ENCODE results near the gene GNG7. TPM values are rescaled to one million over a fixed set of nuclear protein-coding genes. Genes with fewer than 3 reads are reported as not detected.

Gene GNG7
- total and polyA plus RNA-seq, 10 of the 15 experiments (the other 5 are each of a cell fraction or from before 2014, with no cell fraction given): 1.9 to 13.6 (median 6.5) TPM

- TF ChIP-seq ZBTB40 (IDR thresholded peaks at IDR 0.05; ENCODE audit: borderline replicate concordance): peak; percentile 81
- TF ChIP-seq CREM (IDR thresholded peaks at IDR 0.05; ENCODE audit: low read depth): peak; percentile 81
These were observed 80.0 kb downstream of the GNG7 start (continued) for GRCh38 chr19:2622371-2622961.

GRCh38 chr19:2619076-2619475 is 83.4 kb downstream of the GNG7 start:
- no peaks in the 10 kb centered on the region for H3K27me3 ChIP-seq (replicated peaks in 1 of 2; ENCODE audit: control insufficient read depth in 2 of 2, insufficient read depth in 2 of 2, low read length in 1 of 2)
- DNase-seq (ENCODE audit: low read depth, low spot score) (no peak), FAIRE-seq (no peak), ATAC-seq (no peak)
- POLR2A ChIA-PET: interaction anchor here (0.5 to 5.3 kb wide), 11 partner anchors 9 to 520 kb away, joined by 3 to 38 read pairs (median 3); partner anchors contain the start of gene GADD45B
- SMC1A ChIA-PET (ENCODE audit: uncharacterized antibody, unreplicated experiment): interaction anchor here (0.8 to 5.1 kb wide), 11 partner anchors 9 to 226 kb away, joined by 3 to 46 read pairs (median 5); partner anchors contain the start of genes GADD45B and LMNB2
- CTCF ChIA-PET: interaction anchor here (0.7 to 21.7 kb wide), 7 partner anchors 9 to 227 kb away, joined by 3 to 318 read pairs (median 7); partner anchors contain the start of gene GADD45B
- H3K79me2 ChIP-seq (ENCODE audit: control insufficient read depth, insufficient read depth, low read length): peaks cover 18% of the 10 kb centered on the region
- H3K4me1 ChIP-seq (ENCODE audit: control insufficient read depth, insufficient read depth, low read length): peaks cover 62% of the 10 kb centered on the region
- no peak overlapping the region for H2AFZ ChIP-seq (ENCODE audit: control insufficient read depth, low read depth, low read length)
- H3K9ac ChIP-seq (ENCODE audit: control insufficient read depth, insufficient read depth, low read length): no peak overlapping the region
- 78% methylated on average over 6 of the region's 6 CpGs for WGBS (ENCODE audit: insufficient coverage, insufficient replicate concordance, low lambda C conversion rate, missing lambda C conversion rate)
- H3K4me3 ChIP-seq: no peak overlapping the region
- H3K9me3 ChIP-seq (replicated peaks; ENCODE audit: control insufficient read depth, insufficient read depth, low read length): no peaks in the 10 kb centered on the region; the same call in 2 of the 3 replicates
- in situ Hi-C loops (cut with MboI): loop anchor here (10.0 kb wide), 2 partner anchors 344 to 464 kb away; partner anchors contain the start of gene AP3D1
- H3K36me3 ChIP-seq (ENCODE audit: control insufficient read depth in 2 of 2, insufficient read depth in 2 of 2, low read length in 1 of 2): no peaks in the 10 kb centered on the region
- intact Hi-C loops (cut with micrococcal nuclease; ENCODE audit: unreplicated experiment): loop anchor here (10.0 kb wide), 1 partner anchor 224 kb away; no protein-coding TSS in a partner anchor
- peak overlapping the region; percentile 68; the same call in 1 of the 2 replicates for H3K27ac ChIP-seq (ENCODE audit: control insufficient read depth, insufficient read depth)
- RAD21 ChIA-PET (ENCODE audit: unreplicated experiment): interaction anchor here (1.0 to 4.2 kb wide), 6 partner anchors 8 to 225 kb away, joined by 3 to 33 read pairs (median 5); partner anchors contain the start of gene GADD45B
- BruUV-seq (replicated peaks): no TSS peak
- H3K4me2 ChIP-seq (ENCODE audit: control insufficient read depth, insufficient read depth): peak overlapping the region; percentile 73
- no peaks in the 10 kb centered on the region for H4K20me1 ChIP-seq (ENCODE audit: control insufficient read depth, insufficient read depth)
- TF ChIP-seq USF1 (IDR thresholded peaks at IDR 0.05; ENCODE audit: borderline replicate concordance, extremely low read length, insufficient read depth, low read depth, low read length) (no peak), SUZ12 (IDR thresholded peaks at IDR 0.05; ENCODE audit: unreplicated experiment) (no peak), NR2C1 (IDR thresholded peaks at IDR 0.05) (no peak), NBN (IDR thresholded peaks at IDR 0.05) (no peak), YY1 (IDR thresholded peaks at IDR 0.05; ENCODE audit: low read depth, low read length) (0 out of 2 replicates have a peak, but pooled peaks have one; percentile 32), ZNF24 (IDR thresholded peaks at IDR 0.05) (no peak), TARDBP (IDR thresholded peaks at IDR 0.05; ENCODE audit: borderline replicate concordance) (0 out of 2 replicates have a peak, but pooled peaks have one; percentile 65), EZH2 (IDR thresholded peaks at IDR 0.05; ENCODE audit: borderline replicate concordance, control insufficient read depth, low read depth, low read length) (no peak), TCF7 (IDR thresholded peaks at IDR 0.05; ENCODE audit: borderline replicate concordance) (no peak), ZBTB33 (IDR thresholded peaks at IDR 0.05) (0 out of 2 replicates have a peak, but pooled peaks have one; percentile 30), RFX5 (IDR thresholded peaks at IDR 0.05; ENCODE audit: low read depth, low read length) (no peak), IRF4 (IDR thresholded peaks at IDR 0.05; ENCODE audit: low read depth, low read length) (0 out of 2 replicates have a peak, but pooled peaks have one; percentile 18), ZNF384 (IDR thresholded peaks at IDR 0.05; ENCODE audit: borderline replicate concordance, low read depth, low read length) (no peak)

Data from GM12878 (cell line).